ENCODE measurements around the gene DCTN4. TPM values are rescaled to one million over a fixed set of nuclear protein-coding genes. Genes with fewer than 3 reads are reported as not detected.

Gene DCTN4
- total RNA-seq, 1 donor from 2014 or later, result 82.4 TPM

- Mint-ChIP-seq H3K36me3 (peaks cover 6% of the 10 kb centered on the region), H3K9me3 (peaks cover 6% of the 10 kb centered on the region), H3K4me3 (no peak overlapping the region), H3K27ac (peak overlapping the region; percentile 18), H3K27me3 (ENCODE audit: low read depth) (no peaks in the 10 kb centered on the region), H3K4me1 (peaks cover 70% of the 10 kb centered on the region)
- no peak for DNase-seq (ENCODE audit: low spot score in 2 of 2, unreplicated experiment in 2 of 2)
- no peak for TF ChIP-seq CTCF (IDR thresholded peaks at IDR 0.05; ENCODE audit: unreplicated experiment)
These were observed 28.1 kb upstream of the DCTN4 start for GRCh38 chr5:150786876-150787275.

- Mint-ChIP-seq H3K36me3 (peaks cover 6% of the 10 kb centered on the region), H3K9me3 (peaks cover 6% of the 10 kb centered on the region), H3K4me3 (no peak overlapping the region), H3K27ac (no peak overlapping the region), H3K27me3 (ENCODE audit: low read depth) (no peaks in the 10 kb centered on the region), H3K4me1 (peaks cover 73% of the 10 kb centered on the region)
- DNase-seq (ENCODE audit: low spot score in 2 of 2, unreplicated experiment in 2 of 2), result no peak
- no peak for TF ChIP-seq CTCF (IDR thresholded peaks at IDR 0.05; ENCODE audit: unreplicated experiment)
These were observed 27.1 kb upstream of the DCTN4 start for GRCh38 chr5:150785950-150786349.

- peak in 1 of 2 experiments; percentile 55 for DNase-seq (ENCODE audit: low spot score in 2 of 2, unreplicated experiment in 2 of 2)
These were observed 24.7 kb upstream of the DCTN4 start for GRCh38 chr5:150783422-150783928.

GRCh38 chr5:150782850-150783249 lies 24.0 kb upstream of the DCTN4 start:
- Mint-ChIP-seq H3K27ac (peak overlapping the region; percentile 77), H3K4me1 (peaks cover 69% of the 10 kb centered on the region), H3K27me3 (ENCODE audit: low read depth) (no peaks in the 10 kb centered on the region), H3K36me3 (peaks cover 6% of the 10 kb centered on the region), H3K4me3 (no peak overlapping the region), H3K9me3 (peaks cover 6% of the 10 kb centered on the region)
- DNase-seq (ENCODE audit: low spot score in 2 of 2, unreplicated experiment in 2 of 2), result no peak
- TF ChIP-seq CTCF (IDR thresholded peaks at IDR 0.05; ENCODE audit: unreplicated experiment), result no peak

More at GRCh38 chr5:150783422-150783928, 24.7 kb upstream of the DCTN4 start:
- Mint-ChIP-seq H3K4me3 (peak overlapping the region; percentile 23), H3K9me3 (peaks cover 6% of the 10 kb centered on the region), H3K4me1 (peaks cover 65% of the 10 kb centered on the region), H3K27ac (peak overlapping the region; percentile 77), H3K36me3 (peaks cover 6% of the 10 kb centered on the region), H3K27me3 (ENCODE audit: low read depth) (no peaks in the 10 kb centered on the region)
- no peak for TF ChIP-seq CTCF (IDR thresholded peaks at IDR 0.05; ENCODE audit: unreplicated experiment)

DNA sequence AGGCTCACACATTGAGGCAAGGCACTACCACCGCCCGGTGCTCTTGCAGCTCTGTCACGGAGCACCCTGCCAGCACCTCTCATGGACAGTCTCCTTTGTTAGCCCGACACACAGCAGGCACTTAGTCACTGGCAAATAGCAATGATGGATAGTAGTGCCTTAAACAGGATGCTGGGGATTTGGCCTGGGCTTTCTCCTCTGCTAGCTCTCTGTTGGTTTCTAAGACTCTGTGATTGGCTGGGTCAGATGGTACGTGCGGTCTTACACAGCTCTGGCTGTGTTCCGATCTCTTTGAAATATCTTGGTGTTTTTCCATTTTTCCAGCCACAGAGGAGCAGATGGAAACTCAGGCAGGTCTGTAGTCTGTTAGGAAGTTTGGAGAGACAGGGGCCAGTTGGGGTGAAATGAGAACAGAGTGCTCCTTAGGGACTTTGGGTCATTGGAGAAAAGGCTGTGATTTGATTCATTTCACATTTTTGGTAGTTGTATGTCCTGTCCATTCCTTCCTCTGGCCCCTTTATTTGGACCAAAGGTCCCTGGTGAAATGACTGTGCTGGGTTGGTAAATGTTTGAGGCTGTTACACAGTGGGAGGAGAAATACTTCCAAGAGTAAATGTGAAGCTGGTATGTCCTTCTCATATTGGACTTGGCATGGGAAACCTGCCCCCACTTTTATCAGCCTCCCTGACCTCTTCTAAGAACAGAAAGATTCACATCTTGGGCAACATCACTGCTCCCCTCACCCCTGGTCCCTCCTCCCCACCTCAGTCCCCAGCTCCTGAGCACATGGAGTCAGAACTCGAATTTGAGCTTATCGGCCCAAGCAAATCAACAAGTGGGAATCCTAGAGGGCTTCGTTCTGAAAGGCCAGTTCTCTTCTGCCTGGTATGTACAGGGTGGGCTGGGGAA lies 23.1 kb upstream of the DCTN4 start:
- peak overlapping the region; percentile 47 for H3K4me3 Mint-ChIP-seq
- H3K9me3 Mint-ChIP-seq, result peaks cover 6% of the 10 kb centered on the region
- H3K4me1 Mint-ChIP-seq, result peaks cover 65% of the 10 kb centered on the region
- H3K27ac Mint-ChIP-seq, result peak overlapping the region; percentile 75
- H3K27me3 Mint-ChIP-seq (ENCODE audit: low read depth), result no peaks in the 10 kb centered on the region
- no peak for TF ChIP-seq CTCF (IDR thresholded peaks at IDR 0.05; ENCODE audit: unreplicated experiment)
- no peak for DNase-seq (ENCODE audit: low spot score in 2 of 2, unreplicated experiment in 2 of 2)
- H3K36me3 Mint-ChIP-seq, result peaks cover 6% of the 10 kb centered on the region
